T-helper 2 cell treated with Interferon-gamma antibody and Interleukin-4, amounts not matched to agents 100 ng/mL and 5 ng/mL, for 36 hours (primary cell): ENCODE data around the gene ABHD12. TPM values are rescaled to one million over a fixed set of nuclear protein-coding genes. Genes with fewer than 3 reads are reported as not detected.

Source experiments
- intact Hi-C: fragments of 100-400 bp; cut with micrococcal nuclease; formaldehyde crosslinking; loops from one replicate; pipeline ENCODE4 v1.15.1; 2023
- total RNA-seq: library from RNA; stranded (reverse); gene quantifications from 2 replicates; pipeline ENCODE4 v1.2.3, GENCODE V29; 2022

Gene ABHD12
- total RNA-seq, 1 donor from 2014 or later: 30.5 TPM

DNA sequence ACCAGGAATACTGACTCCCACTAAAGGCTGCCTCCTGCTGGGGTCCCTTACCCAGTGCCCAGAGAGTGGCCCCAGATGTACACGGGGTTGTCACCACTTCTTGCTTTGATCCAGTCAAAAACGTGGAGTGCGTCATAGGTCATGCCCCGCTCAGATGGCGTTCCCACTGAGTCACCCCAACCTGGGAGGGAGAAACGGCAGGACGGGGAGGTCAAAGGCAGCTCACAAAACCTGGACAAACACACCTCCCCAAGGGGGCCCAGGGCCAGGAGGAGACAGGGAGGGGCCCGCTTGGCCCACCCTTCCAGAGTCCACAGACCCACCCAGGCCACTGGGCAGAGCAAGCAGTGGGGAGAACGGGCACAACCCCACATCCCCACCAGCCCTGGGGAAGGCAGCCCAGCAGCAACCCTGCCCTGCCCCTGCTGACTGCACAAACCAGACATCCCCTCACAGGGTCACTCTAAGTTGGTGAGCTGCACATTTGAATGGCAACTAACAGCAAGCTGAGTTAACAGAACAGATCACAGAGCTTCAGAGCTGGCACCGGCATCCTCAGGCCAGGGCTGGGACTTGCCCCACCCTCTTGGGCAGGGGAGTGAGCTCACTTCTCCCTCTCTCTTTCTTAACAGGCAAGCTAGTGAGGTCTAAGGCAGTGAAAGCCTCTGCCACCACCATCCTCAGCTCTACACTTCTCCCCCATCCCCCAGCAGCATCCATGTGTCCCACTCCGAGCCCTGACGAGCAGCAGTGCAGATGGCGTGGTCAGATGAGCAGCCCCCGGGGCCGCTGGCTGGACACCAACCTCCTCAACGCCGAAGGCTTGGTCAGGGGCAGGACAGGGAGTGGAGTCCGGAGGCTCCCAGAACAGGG lies 81.0 kb downstream of the ABHD12 start:
- intact Hi-C loops: loop anchor here (1.0 to 5.0 kb wide), 3 partner anchors 81 to 317 kb away; partner anchors contain the start of genes ABHD12 and APMAP

DNA sequence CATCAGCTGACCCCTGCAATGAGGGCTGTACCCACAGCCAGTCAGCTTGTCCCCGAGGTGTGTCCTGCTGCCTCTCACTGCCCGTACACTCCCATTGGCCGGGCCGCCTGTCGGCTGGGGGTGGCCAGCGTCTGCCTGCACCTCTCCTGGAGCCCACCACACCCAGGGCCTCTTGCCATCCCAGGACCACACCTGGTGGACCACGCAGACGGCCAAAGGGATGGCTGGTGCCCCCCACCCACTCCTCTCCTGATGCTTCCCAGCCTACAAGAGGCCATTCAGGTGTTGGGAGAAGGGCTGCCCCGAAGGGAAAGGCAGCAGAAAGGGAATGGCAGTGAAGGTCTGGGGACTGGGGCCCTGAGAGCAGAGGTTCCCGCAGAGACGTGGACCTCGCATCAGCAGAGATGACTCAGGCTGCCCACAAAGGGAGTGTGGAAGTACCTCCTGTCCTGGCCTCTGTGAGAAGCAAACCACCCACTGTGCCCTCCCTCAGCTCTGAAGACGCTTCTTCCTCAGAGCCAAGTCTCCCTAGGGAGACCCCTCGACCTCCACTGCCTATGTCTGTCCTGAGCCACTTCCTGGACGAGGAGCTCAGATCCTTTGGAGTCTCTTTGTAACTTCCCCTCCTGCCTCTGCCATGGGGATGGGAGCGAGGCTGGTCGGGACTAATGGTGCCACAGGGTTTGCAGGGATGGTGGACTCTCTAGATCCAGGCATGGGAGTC lies 81.8 kb downstream of the ABHD12 start:
- intact Hi-C loops: no loop called here

DNA sequence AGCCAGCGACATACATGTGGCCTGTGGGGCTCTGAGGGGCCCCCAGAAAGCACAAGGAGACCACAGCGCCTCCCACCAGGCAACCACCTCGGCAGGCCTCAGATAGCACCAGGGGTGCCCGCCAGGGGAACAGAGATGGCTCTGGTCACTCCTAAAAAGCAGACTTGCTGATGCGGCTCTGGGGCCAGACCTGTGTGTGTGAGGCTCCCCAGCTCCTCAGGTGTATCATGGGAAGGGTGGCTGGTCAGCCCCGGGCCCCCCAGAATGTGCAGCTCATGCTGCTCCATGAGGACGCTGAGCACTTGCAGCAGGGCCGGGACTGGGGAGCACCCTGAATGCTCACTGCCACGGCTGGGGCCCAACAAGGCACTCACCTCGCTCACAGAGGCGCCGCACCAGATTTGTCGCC lies 82.5 kb downstream of the ABHD12 start:
- intact Hi-C loops: no loop called here

DNA sequence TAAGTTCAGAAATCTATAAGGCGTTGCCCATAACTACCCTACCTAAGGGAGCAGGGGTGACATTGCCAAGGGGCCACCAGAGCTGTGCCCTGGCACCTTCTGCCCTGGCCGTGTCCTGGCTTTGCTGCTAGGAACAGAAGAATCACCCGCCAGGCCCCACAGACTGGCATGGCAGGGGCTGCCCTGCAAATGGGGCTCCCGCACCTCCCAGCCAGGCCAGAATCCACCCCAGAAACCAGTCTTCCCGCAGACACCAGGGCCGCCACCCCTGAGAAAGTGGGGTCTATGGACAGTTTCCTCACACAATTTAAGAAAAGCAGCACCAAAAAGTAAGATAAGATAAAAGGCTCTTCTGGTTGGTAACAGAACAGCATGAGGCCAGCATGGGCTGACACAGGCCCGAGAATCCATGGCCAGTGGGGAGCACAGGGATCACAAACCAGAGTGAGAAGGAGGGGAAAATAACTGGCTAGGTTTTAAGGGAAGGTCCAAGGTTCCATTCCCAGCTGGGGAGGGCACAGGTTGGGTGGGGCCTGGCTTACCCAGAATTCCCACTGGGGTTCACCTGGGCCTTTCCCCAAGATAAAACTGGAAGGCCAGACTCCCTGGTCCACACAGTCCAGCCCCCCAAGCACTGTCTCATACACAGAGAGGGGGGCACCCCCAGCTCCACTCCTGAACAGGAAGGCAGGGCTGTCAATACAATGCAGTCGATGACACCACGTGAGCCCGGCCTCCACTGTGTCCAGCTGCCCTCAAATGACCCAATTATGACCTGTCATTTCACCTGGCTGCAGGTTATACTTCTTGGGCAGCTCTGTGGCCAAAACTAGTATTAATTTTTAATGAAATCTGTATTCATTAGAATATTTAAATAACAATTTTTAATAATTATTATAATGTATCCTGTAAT lies 83.4 kb downstream of the ABHD12 start:
- intact Hi-C loops: no loop called here

DNA sequence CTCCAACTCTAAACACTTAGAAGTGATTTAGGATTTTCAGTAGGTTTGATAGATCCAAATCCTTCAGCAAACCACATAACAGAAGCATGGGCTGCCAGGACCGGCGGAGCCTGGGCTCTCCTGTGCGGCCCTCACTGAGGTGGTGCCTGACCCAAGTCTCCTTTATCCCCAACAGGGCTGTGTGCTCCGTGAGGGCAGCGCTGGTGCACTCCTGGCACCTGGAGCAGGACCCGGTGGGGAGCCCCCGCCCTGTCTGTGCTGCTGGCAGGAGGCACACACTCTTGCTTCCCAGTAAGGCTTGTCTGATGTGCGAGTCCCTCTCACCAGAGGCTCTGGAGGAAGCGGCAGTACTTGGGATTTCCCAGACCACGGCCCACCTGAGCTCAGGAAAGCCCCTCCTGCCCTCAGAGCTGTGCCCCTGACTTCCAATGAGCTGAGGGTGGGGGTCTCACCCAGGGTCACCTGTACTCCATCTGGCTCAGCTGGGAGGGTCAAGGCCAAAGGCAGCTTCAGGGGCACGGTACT lies 86.5 kb downstream of the ABHD12 start:
- intact Hi-C loops: no loop called here

DNA sequence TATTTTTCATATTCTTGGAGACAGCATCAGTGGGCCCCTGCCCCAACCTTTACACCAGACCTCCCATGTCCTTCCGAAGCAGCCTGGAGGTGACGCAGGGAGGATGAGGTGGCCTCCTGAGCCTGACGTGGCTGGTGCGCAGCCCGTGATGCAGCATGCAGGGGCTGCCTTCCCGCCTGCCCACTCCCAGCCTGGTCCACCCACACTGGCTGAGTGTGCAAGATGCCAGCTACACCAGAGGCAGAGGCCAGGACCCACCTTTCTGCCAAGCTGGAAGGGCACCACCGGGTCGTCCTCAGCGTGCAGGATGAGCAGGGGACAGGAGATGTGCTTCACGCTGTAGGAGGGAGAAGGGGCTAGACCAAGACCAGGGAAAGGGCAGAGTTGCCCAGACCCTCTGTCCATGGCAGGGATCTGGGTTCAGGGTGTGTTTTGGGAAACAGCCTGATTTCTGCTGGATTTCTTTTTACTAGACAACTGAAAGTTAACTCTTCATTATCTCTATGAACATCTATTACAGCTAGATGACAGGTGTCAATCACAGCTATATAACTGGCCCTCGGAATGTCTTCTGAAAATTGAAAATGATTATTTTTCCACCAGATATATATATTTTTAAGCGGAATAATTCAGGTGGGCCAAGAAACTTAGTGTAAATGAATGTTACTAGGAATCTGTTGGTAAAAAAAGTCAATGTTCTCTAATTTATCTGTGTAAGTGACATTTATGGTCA lies 87.2 kb downstream of the ABHD12 start:
- intact Hi-C loops: no loop called here

DNA sequence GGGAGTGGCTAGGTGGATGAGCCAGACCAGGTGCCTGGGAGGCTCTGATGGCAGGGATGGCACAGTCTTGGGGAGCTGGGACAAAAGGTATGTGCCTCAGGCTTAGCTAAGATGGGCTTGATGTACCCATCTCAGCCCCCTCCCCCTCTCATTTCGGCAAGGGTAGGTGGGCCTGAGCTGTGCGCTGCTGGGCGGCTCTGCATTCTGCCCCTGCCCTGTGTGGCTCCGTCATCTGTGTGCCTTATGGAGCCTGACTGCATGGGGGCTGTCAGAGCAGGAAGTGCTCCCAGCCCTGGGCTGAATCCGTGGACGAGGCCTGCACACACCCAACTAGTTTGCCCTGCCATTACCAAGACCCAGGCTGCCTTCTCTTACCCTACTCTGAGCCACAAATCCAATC lies 88.0 kb downstream of the ABHD12 start:
- intact Hi-C loops: no loop called here

DNA sequence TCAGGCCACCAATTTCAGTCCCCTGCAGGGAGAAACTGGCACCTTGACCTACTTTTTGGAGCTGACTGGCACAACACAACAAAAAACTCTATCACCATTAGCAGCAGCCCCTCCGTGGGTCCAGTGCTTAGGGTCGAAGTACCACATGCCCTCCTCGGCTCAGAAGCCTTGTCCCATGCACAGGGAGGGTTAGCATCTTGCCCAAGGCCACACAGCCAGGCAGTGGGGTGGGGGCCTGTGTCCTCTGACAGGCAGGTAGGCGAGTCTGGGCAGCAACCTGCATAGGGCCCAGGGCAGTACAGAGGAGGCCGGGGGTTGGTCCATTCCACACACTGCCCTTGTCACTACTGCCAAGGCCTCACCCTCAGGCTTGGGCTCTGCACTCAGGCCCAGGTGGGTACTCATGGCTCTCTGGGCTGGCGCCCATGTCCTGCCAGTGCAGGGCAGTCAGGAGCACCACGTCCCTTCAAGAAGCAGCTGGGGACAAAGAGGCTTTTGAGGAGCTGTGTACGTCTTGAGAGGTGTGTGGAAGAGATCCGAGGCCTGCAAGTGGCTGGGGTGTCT lies 89.2 kb downstream of the ABHD12 start:
- intact Hi-C loops: no loop called here

DNA sequence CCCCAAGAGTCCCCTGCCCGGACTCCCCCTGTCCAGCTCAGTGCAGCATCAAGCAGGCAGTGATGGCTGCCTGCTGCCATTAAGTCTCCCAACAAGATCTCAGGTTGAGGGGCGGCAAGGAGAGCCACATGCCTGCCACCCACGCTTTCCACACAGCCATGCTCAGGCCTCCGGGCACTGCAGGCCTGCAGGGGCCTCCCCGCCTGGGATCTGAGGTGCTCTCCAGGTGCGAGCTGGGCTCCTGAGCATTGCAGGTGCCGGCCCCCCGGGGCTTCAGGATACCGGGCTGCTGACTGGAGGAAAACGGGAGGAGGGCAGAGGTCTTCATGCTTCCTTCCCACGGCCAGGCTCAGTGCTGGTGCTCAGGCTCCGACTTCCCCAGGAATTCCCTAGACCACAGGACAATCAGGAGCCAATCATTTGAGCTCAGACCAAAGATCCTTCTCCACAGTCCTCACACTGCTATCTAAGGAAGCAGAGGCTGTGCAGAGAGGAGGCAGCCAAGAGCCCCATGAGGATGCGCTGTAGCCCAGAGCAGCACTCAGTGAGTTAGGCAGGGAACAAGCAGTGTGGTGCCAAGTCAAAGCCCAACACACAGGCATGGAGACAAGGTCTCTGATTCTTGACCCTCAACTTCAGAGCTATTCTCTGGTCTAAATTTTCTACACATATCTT lies 90.0 kb downstream of the ABHD12 start:
- intact Hi-C loops: no loop called here

DNA sequence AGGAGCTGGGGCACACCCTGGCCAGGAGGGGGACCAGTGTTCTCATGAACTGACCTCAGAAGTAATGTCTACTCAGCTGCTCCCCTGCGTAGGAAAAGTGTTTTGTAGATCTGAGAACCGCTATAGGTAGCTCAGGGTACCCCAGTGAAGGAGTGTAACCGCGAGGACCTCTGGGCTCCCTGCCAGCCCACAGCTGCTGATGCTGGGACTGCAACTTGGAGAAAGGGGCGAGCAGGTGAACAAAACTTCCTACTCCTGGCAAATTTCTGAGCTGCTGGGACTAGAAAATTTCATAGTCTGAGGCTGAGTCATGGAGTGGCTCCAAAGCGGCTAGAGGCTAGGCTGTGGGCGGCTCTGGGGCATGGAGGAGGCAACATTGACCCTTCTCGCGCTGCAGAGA lies 90.8 kb downstream of the ABHD12 start:
- intact Hi-C loops: no loop called here

DNA sequence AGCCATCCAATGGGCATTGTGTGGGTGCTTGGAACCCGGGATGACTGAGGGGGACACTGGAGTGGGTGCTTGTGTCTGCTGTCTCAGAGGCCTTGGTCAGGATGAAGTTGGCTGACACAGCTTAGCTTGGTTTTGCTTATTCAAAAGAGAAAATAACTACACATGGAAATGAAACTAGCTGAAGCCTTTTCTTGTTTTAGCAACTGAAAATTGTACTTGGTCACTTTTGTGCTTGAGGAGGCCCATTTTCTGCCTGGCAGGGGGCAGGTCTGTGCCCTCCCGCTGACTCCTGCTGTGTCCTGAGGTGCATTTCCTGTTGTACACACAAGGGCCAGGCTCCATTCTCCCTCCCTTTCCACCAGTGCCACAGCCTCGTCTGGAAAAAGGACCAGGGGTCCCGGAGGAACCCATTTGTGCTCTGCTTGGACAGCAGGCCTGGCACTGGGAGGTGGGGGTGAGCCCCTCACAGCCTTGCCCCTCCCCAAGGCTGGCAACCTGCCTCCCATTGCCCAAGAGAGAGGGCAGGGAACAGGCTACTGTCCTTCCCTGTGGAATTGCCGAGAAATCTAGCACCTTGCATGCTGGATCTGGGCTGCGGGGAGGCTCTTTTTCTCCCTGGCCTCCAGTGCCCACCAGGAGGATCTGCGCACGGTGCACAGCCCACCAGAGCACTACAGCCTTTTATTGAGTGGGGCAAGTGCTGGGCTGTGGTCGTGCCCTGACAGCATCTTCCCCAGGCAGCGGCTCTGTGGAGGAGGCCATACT lies 93.3 kb downstream of the ABHD12 start:
- intact Hi-C loops: no loop called here

DNA sequence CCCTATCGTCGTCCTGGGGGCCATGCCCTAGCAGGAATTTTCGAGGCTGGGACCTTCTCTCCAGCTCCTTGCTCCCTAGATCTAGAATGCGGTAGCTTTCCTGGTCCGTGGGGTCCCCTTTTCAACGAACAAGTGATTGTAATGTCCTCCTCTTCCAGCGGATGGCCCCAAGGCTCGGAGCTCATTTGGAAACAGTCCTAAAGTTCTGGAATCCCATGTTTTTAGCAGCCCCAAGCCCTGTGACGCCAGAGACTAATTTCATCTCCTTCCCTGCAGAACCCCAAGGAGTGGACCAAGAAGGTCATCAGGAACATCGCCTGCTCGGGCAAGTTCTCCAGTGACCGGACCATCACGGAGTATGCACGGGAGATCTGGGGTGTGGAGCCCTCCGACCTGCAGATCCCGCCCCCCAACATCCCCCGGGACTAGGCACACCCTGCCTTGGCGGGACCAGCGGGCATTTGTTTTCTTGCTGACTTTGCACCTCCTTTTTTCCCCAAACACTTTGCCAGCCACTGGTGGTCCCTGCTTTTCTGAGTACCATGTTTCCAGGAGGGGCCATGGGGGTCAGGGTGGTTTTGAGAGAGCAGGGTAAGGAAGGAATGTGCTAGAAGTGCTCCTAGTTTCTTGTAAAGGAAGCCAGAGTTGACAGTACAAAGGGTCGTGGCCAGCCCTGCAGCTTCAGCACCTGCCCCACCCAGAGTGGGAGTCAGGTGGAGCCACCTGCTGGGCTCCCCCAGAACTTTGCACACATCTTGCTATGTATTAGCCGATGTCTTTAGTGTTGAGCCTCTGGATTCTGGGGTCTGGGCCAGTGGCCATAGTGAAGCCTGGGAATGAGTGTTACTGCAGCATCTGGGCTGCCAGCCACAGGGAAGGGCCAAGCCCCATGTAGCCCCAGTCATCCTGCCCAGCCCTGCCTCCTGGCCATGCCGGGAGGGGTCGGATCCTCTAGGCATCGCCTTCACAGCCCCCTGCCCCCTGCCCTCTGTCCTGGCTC lies 94.2 kb downstream of the ABHD12 start:
- intact Hi-C loops: no loop called here

DNA sequence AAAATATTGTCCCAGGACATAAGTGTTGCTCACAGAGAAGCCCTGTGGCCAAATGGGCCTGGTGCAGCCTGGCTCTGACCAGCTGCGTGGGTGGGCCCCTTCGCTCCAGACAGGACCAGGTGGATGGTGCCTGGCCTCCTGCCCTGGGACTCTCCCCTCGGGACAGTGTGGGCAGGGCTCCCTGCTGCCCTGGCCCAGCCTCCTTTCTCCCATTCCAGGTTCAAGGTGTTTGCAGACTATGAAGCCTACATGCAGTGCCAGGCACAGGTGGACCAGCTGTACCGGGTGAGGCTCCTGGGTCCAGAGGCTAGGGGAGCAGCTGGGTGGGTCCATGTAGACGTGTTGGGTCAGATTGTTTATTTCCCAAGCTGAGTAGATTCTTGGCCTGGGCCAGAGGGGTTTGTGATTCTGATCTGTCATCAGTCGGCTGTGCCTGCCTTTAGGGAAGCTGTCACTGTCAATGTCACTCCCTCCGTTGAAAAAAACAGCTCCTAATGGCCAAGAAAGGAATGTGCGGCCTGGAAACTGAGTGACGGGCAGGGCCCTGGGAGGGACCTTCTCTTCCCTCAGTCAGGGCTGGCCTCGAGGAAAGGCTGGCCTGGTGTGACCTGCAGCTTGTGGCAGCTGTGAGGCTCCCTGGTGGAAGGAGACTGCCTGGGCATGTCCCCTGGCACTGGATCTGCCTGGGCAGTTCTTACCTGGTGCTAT lies 95.1 kb downstream of the ABHD12 start:
- intact Hi-C loops: no loop called here

DNA sequence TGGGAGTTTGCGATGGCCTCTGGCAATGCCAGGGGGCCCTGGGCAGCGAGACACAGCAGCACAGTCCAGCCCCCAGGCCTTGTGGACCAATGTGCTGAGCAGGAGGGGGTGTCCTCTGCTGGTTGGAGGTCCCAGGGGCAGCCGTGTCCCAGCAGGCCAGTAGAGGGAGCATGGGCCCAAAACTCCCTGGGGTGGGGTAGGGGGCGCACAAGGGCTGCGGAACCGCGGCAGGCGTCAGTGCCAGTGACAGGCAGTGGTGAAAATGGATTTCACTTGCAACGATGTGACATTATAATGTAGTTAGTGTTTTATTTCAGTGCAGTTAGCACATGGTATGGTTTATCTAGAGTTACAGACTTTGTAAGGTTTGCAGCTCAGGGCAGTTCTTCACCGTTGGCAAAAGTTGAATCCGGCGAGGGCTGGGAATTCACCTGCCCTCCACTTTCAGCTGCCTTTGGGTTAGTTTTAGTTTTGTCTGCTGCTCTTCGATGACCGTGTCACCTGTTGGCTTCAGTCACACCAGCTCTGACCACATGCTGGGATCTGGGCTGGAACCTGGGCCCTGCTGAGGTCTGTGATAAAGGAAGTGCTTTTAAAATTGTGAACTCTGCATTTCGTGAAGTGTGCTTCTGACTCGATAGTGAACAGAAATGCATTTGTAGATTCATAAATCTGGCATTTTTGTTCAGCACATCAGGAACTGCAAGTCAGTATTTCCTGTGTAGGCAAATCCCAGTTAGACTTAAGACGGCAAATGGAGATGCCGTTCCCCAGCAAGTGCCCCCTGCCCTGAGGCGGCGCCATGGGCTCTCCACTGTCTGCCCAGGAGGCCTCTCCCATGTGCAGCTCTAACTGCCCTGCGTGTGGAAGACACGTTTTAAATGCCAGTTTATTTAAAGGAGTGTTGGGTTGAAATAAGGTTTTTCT lies 95.9 kb downstream of the ABHD12 start:
- intact Hi-C loops: loop anchor here (1.0 kb wide), 1 partner anchor 105 kb away; no protein-coding TSS in a partner anchor

DNA sequence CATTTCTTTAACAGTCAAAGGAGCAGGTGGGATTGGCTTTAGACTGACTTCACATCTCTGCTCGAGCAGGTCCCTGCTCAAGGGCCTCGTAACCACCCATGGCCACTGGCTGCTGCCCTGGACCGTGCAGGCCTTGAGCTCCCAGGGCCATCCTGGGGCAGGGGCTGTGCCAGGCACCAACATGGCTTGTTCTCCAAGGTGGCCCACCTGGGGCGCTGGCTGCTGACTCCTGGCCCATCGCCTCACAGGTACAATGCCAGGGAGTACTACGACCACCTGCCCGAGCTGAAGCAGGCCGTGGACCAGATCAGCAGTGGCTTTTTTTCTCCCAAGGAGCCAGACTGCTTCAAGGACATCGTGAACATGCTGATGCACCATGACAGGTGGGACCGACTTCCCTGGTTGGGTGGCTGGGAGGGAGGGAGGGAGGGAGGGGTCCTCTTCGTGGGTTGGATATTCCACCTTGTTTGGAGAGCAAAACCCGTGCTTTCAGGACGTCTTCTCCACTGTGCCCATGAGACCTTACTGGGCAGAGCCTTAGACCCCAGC lies 96.7 kb downstream of the ABHD12 start:
- intact Hi-C loops: loop anchor here (1.0 kb wide), 1 partner anchor 105 kb away; no protein-coding TSS in a partner anchor
